Activated CD8-positive, alpha-beta memory T cell treated with anti-CD3 and anti-CD28 coated beads for 36 hours (primary cell): ENCODE results near the gene MYO1C. TPM values are rescaled to one million over a fixed set of nuclear protein-coding genes. Genes with fewer than 3 reads are reported as not detected.
"Not testable (repeated sequence)": the region's sequence is repeated elsewhere in the genome, so short reads cannot be mapped to it uniquely, and the experiment has no call there.

Experiments used
- CTCF ChIA-PET: fragments of 350-600 bp; sonication (Branson Sonifier 250); formaldehyde crosslinking; loops from one replicate; lab custom pipeline; 2021; ENCODE audit warnings: antibody characterized with exemption; lab: Charles Lee
- POLR2A ChIA-PET: fragments of 350-600 bp; sonication (Branson Sonifier 250); formaldehyde crosslinking; loops from one replicate; lab custom pipeline; 2021; ENCODE audit warnings: antibody characterized with exemption; lab: Charles Lee
- total RNA-seq, 2 experiments: library from RNA; stranded (reverse); gene quantifications; one replicate each; pipeline ENCODE4 v1.2.3, GENCODE V29; 2021

The MYO1C gene
- total RNA-seq, 2 experiments from 2014 or later, result 30.4 to 31.4 TPM

- ChIA-PET CTCF (no interaction called here), POLR2A (no interaction called here)
Measured at GRCh38 chr17:1511290-1511689, 18.8 kb upstream of the MYO1C start.

DNA sequence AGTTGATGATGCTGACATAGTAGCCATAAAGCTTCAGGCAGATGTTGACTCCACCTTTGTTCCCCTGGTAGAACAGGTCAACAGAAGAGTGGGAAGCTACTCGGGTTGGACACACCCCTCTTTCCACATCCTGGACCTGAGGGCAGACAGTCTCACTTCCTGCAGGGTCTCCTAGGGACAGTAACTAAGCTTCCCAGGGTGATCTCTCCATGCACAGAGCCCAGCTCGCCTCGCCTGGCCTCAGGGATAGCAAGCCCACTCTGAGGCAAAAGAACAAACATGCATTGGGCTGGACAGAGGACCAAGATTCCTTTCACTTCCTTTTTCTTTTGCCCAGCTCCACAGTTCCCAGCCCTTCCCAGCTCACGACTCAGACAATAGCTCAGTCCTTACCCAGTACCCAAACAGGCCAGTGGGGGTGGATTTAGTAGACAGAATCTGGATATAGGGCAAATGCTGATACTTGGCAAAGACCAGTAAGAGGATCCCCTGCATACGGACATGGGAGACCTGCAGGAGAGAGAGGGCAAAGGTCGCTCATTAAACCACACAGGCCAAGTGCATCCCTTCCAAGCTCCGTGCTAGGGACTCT lies 16.9 kb upstream of the MYO1C start:
- CTCF ChIA-PET, result interaction anchor here (0.6 kb wide), 1 partner anchor 145 kb away, joined by 4 read pairs; no protein-coding TSS in a partner anchor
- POLR2A ChIA-PET, result no interaction called here

DNA sequence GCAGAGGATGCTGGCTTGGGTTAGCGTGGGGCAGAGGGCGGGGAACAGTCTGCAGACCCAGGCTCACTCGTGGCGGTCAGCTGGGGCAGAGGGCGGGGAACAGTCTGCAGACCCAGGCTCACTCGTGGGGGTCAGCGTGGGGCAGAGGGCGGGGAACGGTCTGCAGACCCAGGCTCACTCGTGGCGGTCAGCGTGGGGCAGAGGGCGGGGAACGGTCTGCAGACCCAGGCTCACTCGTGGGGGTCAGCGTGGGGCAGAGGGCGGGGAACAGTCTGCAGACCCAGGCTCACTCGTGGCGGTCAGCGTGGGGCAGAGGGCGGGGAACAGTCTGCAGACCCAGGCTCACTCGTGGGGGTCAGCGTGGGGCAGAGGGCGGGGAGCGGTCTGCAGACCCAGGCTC lies 16.2 kb upstream of the MYO1C start:
- CTCF ChIA-PET, POLR2A ChIA-PET: not testable (repeated sequence)

DNA sequence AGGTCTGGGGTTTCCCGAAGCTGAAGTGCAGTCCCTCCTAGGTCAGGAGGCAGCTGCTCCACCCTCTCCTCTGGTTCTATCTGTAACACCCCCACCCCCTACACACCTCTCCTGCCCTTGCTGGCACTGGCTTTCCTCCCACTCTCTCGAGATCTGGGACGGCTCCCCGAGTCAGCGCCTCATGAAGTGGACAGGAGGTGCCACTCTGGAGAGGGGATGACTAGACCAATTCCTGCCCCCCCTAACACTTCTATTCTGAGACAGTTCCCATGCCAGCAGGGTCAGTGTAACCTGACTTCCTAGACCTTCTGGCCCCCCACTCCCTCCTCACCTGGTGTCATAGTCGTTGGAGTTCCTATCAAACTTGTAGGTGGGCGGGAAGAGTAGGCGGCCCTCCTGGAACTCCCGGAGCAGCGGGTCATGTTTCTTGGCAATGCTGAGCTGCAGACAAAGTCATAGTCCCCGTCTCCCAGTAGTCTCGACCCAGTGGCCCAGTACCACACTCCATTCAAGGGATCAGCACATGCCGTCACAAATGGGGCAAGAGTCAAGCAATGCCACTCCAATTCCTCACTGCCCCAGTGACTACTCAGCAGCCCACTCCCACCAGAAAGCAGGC lies 14.3 kb upstream of the MYO1C start:
- ChIA-PET CTCF (no interaction called here), POLR2A (no interaction called here)

- ChIA-PET POLR2A (no interaction called here), CTCF (interaction anchor here (1.5 kb wide), 1 partner anchor 10 kb away, joined by 5 read pairs; no protein-coding TSS in a partner anchor)
Measured at GRCh38 chr17:1505586-1505985, 13.1 kb upstream of the MYO1C start.

GRCh38 chr17:1504866-1505265 lies 12.4 kb upstream of the MYO1C start:
- POLR2A ChIA-PET, result no interaction called here
- CTCF ChIA-PET, result interaction anchor here (0.9 to 1.5 kb wide), 2 partner anchors 10 to 140 kb away, joined by 3 to 5 read pairs; no protein-coding TSS in a partner anchor

- ChIA-PET POLR2A (no interaction called here), CTCF (no interaction called here)
Measured at GRCh38 chr17:1503699-1504098, 11.2 kb upstream of the MYO1C start.

DNA sequence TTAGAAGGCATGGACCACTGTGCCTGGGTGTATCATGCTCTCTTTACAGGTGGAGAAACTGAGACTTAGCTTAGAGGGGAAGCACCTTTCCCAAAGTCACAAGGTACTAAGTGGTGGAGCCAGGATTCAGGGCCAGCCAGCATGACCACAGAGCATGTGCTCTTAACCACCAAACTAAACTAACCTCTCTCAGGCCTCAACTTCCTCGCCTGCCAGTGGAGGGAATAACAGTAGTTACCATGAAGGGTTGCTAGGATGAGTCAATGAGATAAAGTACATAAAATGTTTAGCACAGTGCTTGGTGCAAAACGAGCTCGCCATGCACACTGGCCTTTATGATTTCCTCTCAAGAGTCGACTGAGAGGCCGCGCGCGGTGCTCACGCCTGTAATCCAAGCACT lies 6.4 kb upstream of the MYO1C start:
- POLR2A ChIA-PET, result no interaction called here
- CTCF ChIA-PET, result interaction anchor here (2.7 kb wide), 1 partner anchor 17 kb away, joined by 8 read pairs; the partner anchor contains the start of gene INPP5K

GRCh38 chr17:1498233-1498632 lies 5.7 kb upstream of the MYO1C start:
- ChIA-PET POLR2A (no interaction called here), CTCF (no interaction called here)

- ChIA-PET CTCF (no interaction called here), POLR2A (no interaction called here)
Measured at GRCh38 chr17:1497831-1498230, 5.3 kb upstream of the MYO1C start.

DNA sequence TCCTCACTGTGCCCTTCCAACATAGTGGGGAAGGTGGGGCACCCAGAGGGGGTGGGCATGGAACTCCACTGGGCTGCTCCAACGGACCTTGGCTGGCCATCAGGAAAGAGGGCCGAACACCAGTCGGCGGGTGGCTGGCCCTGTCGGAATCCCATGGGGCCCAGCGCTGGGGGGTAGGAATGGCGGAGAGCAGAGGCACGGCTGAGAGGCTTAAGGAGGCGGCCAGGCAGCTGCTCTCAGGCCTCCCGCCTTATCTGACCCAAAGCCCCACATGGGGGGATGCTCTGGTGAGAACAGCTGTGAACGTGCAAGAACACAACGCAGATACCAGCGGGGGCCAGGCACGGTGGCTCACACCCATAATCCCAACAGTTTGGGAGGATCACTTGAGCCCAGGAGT lies 4.4 kb upstream of the MYO1C start:
- ChIA-PET CTCF (interaction anchor here (0.5 kb wide), 1 partner anchor 63 kb away, joined by 3 read pairs; no protein-coding TSS in a partner anchor), POLR2A (no interaction called here)

DNA sequence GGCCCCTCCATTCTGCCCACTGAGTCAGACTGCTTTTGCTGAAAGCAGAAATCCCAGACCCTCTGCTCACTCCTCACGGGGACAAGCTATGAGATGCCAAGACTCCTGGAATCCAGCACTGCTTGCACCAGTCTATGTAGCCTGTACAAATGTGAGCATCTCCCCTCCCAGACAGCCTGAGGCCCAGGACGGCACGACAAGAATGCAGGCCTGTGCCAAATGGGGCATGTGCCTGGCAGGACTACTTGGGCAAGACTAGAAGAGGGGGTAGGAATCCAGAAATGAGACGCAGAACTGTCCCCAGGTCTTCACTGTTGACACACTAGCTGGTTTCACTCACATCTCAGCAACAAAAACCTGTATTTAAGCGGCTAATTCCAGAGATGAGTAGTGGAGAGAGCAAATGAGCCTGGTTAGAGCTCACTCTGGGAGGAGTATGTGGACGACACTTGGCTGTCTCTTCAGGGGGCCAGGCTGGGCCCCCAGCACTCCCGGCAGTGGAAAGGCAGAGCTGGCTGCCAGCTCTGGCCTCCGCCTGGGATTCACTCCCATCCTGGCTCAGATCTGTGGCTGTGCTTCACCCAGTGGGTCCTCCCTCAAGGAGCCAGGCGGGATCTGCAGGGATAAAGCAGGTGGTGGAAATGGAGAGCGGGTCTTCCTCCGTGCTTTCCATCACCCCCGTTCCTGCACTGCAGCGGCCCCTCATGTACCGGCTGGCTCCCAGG lies 2.9 kb upstream of the MYO1C start:
- ChIA-PET POLR2A (no interaction called here), CTCF (no interaction called here)

- POLR2A ChIA-PET, result no interaction called here
- CTCF ChIA-PET, result no interaction called here
Measured at GRCh38 chr17:1494736-1495253, 2.3 kb upstream of the MYO1C start.

DNA sequence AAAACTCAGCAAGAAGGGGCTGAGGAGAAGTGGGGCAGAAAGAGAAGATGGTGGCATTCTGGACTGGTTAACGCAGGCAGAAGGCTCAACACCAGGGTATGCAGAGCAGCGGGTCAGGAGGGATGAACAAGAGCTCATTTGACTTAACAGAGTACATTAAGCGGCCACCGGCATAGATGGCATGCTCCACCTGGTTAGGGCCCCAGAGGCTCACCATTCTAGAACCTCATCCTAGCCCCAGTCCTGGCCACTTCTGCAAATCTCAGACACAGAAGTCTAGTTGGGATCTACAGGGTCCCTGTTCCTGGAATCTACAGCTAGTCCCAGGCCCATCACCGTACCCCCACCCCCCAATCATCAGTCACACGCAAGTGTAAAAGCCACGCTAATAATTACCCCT lies 1.7 kb upstream of the MYO1C start:
- CTCF ChIA-PET, result no interaction called here
- POLR2A ChIA-PET, result no interaction called here

GRCh38 chr17:1493291-1493980 lies 950 bp upstream of the MYO1C start:
- POLR2A ChIA-PET, result no interaction called here
- CTCF ChIA-PET, result interaction anchor here (1.4 kb wide), 1 partner anchor 23 kb away, joined by 5 read pairs; the partner anchor contains the start of gene INPP5K

GRCh38 chr17:1491443-1492248 lies 840 bp downstream of the MYO1C start:
- CTCF ChIA-PET, result interaction anchor here (1.0 to 1.4 kb wide), 2 partner anchors 24 to 126 kb away, joined by 3 to 5 read pairs; partner anchors contain the start of gene INPP5K
- POLR2A ChIA-PET, result interaction anchor here (0.5 to 1.0 kb wide), 2 partner anchors 9 to 24 kb away, joined by 4 to 5 read pairs; partner anchors contain the start of gene INPP5K

GRCh38 chr17:1490643-1491442 lies 1.6 kb downstream of the MYO1C start:
- ChIA-PET POLR2A (interaction anchor here (0.6 kb wide), 1 partner anchor 72 kb away, joined by 4 read pairs; the partner anchor contains the start of gene PITPNA), CTCF (no interaction called here)

- CTCF ChIA-PET, result interaction anchor here (2.2 to 2.3 kb wide), 2 partner anchors 12 to 124 kb away, joined by 6 read pairs; no protein-coding TSS in a partner anchor
- POLR2A ChIA-PET, result no interaction called here
Measured at GRCh38 chr17:1488826-1489270, 3.6 kb downstream of the MYO1C start.
